Stimulated activated CD8-positive, alpha-beta memory T cell treated with anti-CD3 and anti-CD28 coated beads, Interleukin-4, amount 100 ng/mL, for 48 hours (primary cell): Measurements from ENCODE around the gene FMN2.
"Not testable (repeated sequence)": the region's sequence is repeated elsewhere in the genome, so short reads cannot be mapped to it uniquely, and the experiment has no call there.

Experiments
- DNase-seq: peaks from one replicate; pipeline ENCODE4 v3.0.0-alpha.2; 2020

The FMN2 gene

DNA sequence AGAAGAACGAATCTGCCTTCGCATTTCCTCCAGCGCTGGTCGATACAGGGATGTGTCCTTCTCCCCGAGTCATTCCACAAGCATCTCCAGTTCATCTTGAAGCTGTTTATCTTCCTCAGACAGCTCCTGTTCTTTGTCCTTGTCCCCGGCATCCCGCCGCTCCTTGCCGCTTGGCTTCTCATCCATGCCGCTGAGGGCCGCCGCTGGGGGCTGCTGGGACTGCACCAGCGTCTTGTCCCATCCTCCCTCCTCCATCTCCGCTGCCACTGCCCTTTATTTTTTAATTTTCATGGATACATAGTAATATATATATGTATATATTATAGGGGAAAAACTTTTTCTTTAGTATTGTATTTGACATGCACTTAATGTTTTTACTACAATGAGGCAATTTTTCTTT lies 53.4 kb downstream of the FMN2 start:
- no peak for DNase-seq

- no peak for DNase-seq
Measured at GRCh38 chr1:240148333-240148732, 56.6 kb downstream of the FMN2 start.

DNA sequence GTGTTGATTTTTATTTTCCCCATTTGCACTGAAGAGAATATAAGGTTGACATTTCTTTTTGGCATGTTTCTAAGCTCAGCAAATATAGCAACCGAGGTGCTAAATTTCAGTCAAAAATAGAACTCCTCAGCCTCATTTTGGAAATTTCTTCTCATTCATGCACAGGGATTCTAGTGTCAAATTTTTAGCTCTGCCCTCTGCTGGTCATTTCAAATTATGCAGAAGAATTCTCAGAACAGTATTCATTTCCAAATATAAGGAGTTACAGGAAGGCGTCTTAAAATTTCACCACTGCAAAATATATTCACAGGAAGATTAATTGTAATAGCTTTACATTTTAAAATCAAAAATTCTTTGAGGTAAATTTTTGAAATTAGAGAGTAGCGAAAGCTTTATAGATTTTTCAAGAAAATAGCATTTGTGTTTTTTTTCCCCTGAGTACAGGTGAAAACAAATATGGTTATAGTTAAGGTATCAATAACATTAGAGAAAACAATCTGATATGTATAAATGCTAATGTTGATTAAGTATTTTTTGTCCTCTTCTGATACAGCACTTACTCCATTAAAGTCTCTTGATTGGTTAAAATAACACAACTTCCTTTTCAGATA lies 57.9 kb downstream of the FMN2 start:
- DNase-seq = no peak

DNA sequence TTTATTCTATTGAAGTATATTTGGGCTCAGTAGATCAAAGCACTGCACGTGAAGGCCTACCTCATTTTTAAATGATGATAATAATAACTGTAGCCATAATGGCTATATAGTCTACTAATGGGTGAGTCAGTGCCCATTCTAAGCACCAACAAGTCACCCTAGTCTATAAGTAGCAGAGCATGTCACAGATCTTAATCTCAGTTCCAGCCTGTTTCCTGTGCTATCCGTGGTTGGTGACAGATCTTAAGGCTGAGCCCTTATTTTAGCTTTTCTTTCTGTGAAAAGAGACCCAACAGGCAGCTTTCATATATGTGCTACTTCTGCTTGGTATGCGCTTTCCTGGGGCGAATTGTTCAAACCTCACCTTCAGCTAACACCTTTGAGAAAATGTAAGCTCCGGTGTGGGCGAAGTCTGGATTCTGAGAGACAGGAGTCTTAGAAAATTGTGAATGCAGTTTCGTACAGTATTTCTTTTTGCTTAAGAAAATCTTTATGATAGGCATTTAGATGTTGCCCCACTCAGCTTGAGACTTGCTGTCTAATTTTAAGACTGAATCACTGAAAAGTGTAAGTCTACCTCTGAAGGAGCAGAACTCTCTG lies 59.6 kb downstream of the FMN2 start:
- DNase-seq = no peak

DNA sequence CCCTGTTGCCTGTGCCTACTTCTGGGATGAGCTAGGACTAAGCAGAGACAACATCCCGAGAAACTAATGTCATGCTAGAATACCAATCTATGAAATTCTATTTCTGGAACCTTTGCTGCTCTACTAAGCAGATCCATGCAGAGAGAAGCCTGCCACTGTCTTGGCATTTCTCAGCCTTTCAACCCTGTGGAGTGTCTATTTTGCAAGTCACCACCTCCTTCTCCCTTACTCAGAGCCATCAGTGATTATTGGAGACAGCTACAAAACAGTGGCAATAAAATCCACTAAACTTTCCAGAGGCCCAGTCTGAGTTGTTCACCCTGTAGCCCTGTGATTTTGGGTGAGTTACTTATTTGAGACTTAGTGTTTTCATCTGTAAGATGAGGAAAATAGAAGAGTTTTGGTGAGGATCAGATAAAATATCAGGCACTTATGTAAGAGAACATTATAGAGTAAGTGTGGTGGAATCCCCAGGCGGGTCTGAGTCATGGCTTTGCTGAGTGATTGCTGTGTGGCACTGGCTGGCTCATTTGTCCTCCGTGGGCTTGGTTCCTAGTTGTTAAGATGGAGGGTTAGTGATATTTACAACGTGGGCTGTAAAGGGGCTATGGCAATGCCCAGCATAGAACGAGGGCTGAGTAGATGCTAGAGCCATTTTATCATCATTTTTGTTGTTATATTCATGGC lies 61.1 kb downstream of the FMN2 start:
- DNase-seq = no peak

- no peak for DNase-seq
Measured at GRCh38 chr1:240155605-240156004, 63.9 kb downstream of the FMN2 start.

GRCh38 chr1:240164742-240165141 lies 73.1 kb downstream of the FMN2 start:
- DNase-seq = no peak

- DNase-seq = no peak
Measured at GRCh38 chr1:240169188-240169587, 77.5 kb downstream of the FMN2 start.

- no peak for DNase-seq
Measured at GRCh38 chr1:240170266-240170665, 78.6 kb downstream of the FMN2 start.

GRCh38 chr1:240170806-240171205 lies 79.1 kb downstream of the FMN2 start:
- DNase-seq = no peak

- no peak for DNase-seq
Measured at GRCh38 chr1:240171907-240172306, 80.2 kb downstream of the FMN2 start.

DNA sequence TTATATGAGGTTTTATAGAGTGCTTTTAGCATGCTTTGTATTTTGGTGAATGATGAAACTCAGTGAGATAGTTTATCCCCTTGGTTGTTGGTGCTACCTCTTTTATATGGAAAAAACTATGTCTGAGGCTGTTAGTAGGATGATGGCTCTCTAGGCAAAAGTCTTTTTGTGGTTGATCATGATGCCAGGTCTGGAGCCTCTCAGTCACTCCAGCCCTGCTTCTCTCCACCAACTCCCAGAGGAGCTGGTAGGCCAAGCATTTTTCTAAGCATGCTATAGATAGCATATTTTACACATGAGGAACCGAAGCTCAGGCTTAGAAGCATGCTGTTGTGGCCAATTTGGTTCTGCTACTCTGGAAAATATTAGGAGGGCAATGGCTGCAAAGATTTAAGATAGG lies 82.2 kb downstream of the FMN2 start:
- no peak for DNase-seq

DNA sequence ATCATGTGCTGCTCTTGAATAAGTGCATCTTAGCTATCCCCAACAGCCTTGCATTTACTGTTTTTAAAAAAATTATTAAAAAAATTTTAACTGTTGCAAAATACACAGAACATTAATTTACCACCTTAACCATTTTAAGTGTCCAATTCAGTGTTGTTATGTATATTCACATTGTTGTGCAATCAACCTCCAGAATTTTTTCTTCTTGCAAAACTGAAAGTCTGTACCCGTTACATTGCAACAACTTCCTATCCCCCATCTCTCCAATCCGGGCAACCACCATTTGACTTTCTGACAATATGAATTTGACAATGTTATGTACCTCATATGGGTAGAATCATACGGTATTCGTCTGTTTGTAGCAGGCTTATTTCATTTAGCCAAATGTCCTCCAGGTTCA lies 83.1 kb downstream of the FMN2 start:
- no peak for DNase-seq

DNA sequence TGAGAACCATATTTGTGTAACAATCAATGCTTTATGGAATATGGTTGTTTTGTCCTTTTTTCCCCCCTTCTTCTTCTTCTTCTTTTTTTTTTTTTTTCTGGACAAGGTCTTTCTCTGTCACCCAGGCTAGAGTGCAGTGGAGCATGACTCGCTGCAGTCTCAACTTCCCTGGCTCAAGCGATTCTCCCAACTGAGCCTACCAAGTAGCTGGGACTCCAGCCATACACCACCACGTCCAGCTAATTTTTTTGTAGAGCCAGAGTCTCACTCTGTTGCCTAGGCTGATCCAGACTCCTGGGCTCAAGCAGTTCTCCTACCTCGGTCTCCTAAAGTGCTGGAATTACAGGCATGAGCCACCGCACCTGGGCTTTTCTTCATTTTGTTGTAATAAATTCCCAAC lies 86.7 kb downstream of the FMN2 start:
- DNase-seq = no peak

DNA sequence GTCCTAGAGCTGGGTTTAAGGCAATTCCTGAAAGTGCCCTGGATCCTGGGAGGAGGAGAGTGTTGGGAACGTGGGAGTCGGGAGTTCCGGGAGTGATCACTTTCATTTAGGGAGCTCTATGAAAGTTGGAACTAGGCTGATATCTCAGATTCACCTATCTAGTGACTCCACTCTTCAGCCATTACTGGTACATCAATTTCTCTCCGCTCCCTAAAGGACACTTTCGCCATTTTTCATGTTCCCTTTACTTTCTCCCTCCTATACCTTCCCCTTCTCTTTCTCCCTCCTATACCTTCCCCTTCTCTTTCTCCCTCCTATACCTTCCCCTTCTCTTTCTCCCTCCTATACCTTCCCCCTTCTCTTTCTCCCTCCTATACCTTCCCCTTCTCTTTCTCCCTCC lies 93.0 kb downstream of the FMN2 start:
- DNase-seq = not testable (repeated sequence)

GRCh38 chr1:240188139-240188538 lies 96.5 kb downstream of the FMN2 start:
- no peak for DNase-seq

- DNase-seq = peak; percentile 33
Measured at GRCh38 chr1:240189386-240189989, 97.8 kb downstream of the FMN2 start.

- no peak for DNase-seq
Measured at GRCh38 chr1:240190881-240191401, 99.3 kb downstream of the FMN2 start.

- DNase-seq = no peak
Measured at GRCh38 chr1:240192851-240193250, 101.2 kb downstream of the FMN2 start.

DNA sequence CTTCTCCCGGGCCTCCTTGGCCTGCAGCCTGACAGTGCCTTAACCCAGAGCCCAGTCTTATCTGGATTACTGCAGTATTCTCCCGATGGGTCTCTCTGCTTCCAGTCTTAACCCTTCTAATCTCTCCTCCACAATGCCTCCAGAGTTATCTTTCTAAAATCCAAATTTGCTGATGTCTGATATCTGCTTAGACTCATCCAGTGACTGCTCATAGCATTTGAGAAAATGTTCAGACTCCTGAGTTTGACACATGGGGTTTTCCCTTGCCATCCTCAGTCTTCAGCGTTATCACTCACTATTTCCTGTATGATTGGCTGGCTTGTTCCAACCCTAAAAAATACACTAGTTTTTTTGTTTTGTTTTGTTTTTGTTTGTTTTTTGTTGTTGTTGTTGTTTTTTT lies 102.0 kb downstream of the FMN2 start:
- no peak for DNase-seq

GRCh38 chr1:240194120-240194519 lies 102.4 kb downstream of the FMN2 start:
- DNase-seq = no peak

- no peak for DNase-seq
Measured at GRCh38 chr1:240198376-240198775, 106.7 kb downstream of the FMN2 start.

GRCh38 chr1:240199758-240200645 lies 108.3 kb downstream of the FMN2 start:
- DNase-seq = no peak
